ENCODE results near the gene FGF9. TPM values are rescaled to one million over a fixed set of nuclear protein-coding genes. Genes with fewer than 3 reads are reported as not detected.

FGF9 gene
- total and polyA plus RNA-seq, 2 of the 8 experiments (the other 6 are each of a cell fraction or from before 2014, with no cell fraction given) = 0.02 TPM; not detected in 1

- H2BK5ac ChIP-seq (ENCODE audit: low read depth, low read length) = no peak overlapping the region
- no peaks in the 10 kb centered on the region for H3K79me2 ChIP-seq (ENCODE audit: control insufficient read depth in 1 of 2, insufficient read depth in 2 of 2, low read length in 2 of 2)
- no peak overlapping the region for H3K23ac ChIP-seq (ENCODE audit: insufficient read length)
- peaks cover 0 to 3% of the 10 kb centered on the region in 2 experiments; a peak in 1 of 4 replicates for H3K9me3 ChIP-seq (ENCODE audit: insufficient read depth in 2 of 2, low read depth in 1 of 2, low read length in 1 of 2)
- H3K79me1 ChIP-seq (ENCODE audit: low read depth, low read length) = no peaks in the 10 kb centered on the region
- no peak overlapping the region for H2BK120ac ChIP-seq (replicated peaks; ENCODE audit: low read depth, low read length)
- no peak overlapping the region for H3K4me2 ChIP-seq (ENCODE audit: insufficient read depth in 1 of 2, low read depth in 2 of 2, low read length in 2 of 2)
- no peak overlapping the region for H2BK20ac ChIP-seq (ENCODE audit: low read length)
- no peak overlapping the region for H2BK15ac ChIP-seq (ENCODE audit: low read length)
- no peak overlapping the region for H3K14ac ChIP-seq (ENCODE audit: insufficient read length)
- FAIRE-seq = no peak
- no peak overlapping the region for H3K4me3 ChIP-seq (ENCODE audit: extremely low read depth in 1 of 4, insufficient read depth in 2 of 4, low read depth in 3 of 4, low read length in 4 of 4)
- ChIA-PET CTCF (ENCODE audit: partially characterized antibody) (interaction anchor here (2.7 kb wide), 1 partner anchor 24 kb away, joined by 18 read pairs; no protein-coding TSS in a partner anchor), POLR2A (ENCODE audit: partially characterized antibody) (no interaction called here)
- H3K56ac ChIP-seq (replicated peaks; ENCODE audit: insufficient read length, low read depth, low read length) = no peak overlapping the region
- no peak overlapping the region for H3K18ac ChIP-seq (ENCODE audit: extremely low read depth, low read length)
- no peak overlapping the region for H2AK5ac ChIP-seq (ENCODE audit: low read depth, low read length)
- no peak overlapping the region for H4K8ac ChIP-seq (ENCODE audit: extremely low read depth, insufficient read depth, low read length)
- no peaks in the 10 kb centered on the region for H3K4me1 ChIP-seq (replicated peaks in 1 of 4; ENCODE audit: control insufficient read depth in 3 of 4, insufficient read depth in 4 of 4, low read length in 3 of 4)
- no peak overlapping the region for H4K5ac ChIP-seq (ENCODE audit: insufficient read length, low read depth, low read length)
- no peak overlapping the region for H4K91ac ChIP-seq (replicated peaks; ENCODE audit: insufficient read length, low read length)
- H2AFZ ChIP-seq (ENCODE audit: low read length) = no peak overlapping the region
- no peaks in the 10 kb centered on the region for H3K27me3 ChIP-seq (replicated peaks in 1 of 4; ENCODE audit: control insufficient read depth in 3 of 4, extremely low read depth in 1 of 4, insufficient read depth in 3 of 4, low read length in 3 of 4)
- no peak overlapping the region for H3K4ac ChIP-seq (replicated peaks; ENCODE audit: insufficient read length, low read depth, low read length)
- H3K23me2 ChIP-seq (ENCODE audit: low read depth, low read length) = no peaks in the 10 kb centered on the region
- 81% methylated on average over 2 of the region's 2 CpGs; no CpG with 5 or more reads in 1 of the 2 experiments for WGBS, 2 experiments (ENCODE audit: extremely low coverage in 1 of 2, insufficient coverage in 1 of 2, insufficient read length in 1 of 2, insufficient replicate concordance in 2 of 2, low coverage in 1 of 2, low lambda C conversion rate in 2 of 2, missing lambda C conversion rate in 1 of 2)
- no peaks in the 10 kb centered on the region for H4K20me1 ChIP-seq (replicated peaks in 1 of 2; ENCODE audit: control insufficient read depth in 1 of 2, insufficient read depth in 2 of 2, low read length in 2 of 2)
- H3K9ac ChIP-seq (replicated peaks in 1 of 4; ENCODE audit: extremely low read depth in 1 of 4, low read depth in 3 of 4, low read length in 3 of 4) = no peak overlapping the region
- H3K36me3 ChIP-seq (ENCODE audit: control insufficient read depth in 2 of 4, insufficient read depth in 4 of 4, low read length in 3 of 4) = no peaks in the 10 kb centered on the region
- no peak for DNase-seq (ENCODE audit: low read depth in 1 of 2, low spot score in 2 of 2)
- no peak overlapping the region for H2BK12ac ChIP-seq (ENCODE audit: low read depth, low read length)
- no peak overlapping the region for H3K27ac ChIP-seq (ENCODE audit: low read depth, low read length)
- TF ChIP-seq RFX5 (IDR thresholded peaks at IDR 0.05; ENCODE audit: borderline replicate concordance, low read depth, low read length) (no peak), HDAC6 (IDR thresholded peaks at IDR 0.05; ENCODE audit: low read depth, low read length) (no peak), SP1 (IDR thresholded peaks at IDR 0.05; ENCODE audit: low read depth, low read length) (no peak), RNF2 (IDR thresholded peaks at IDR 0.05; ENCODE audit: borderline replicate concordance, low read depth, low read length, missing control alignments, poor library complexity, severe bottlenecking) (no peak), KDM1A (IDR thresholded peaks at IDR 0.05; ENCODE audit: borderline replicate concordance, low read length) (no peak), NRF1 (IDR thresholded peaks at IDR 0.05; ENCODE audit: low read depth, low read length) (no peak), CEBPB (IDR thresholded peaks at IDR 0.05; ENCODE audit: low read depth, low read length) (no peak), CHD2 (IDR thresholded peaks at IDR 0.05; ENCODE audit: low read length) (no peak), BACH1 (IDR thresholded peaks at IDR 0.05; ENCODE audit: low read length) (no peak), JUND (IDR thresholded peaks at IDR 0.05; ENCODE audit: low read length) (no peak), CHD1 (IDR thresholded peaks at IDR 0.05; ENCODE audit: low read depth, low read length) (no peak)
Measured at GRCh38 chr13:21661097-21661909, 9.6 kb upstream of the FGF9 start.

Data from H1 (cell line).